K562 (cell line): Measurements from ENCODE around the gene EMC8. TPM values are rescaled to one million over a fixed set of nuclear protein-coding genes. Genes with fewer than 3 reads are reported as not detected.

Experiments used
- ATAC-seq: fragments of 200-7000 bp; cut with Tn5 transposase; 3 replicates; pipeline ENCODE4 v1.9.1; 2020; ENCODE audit warnings: moderate library complexity
- BruUV-seq: library from RNA; stranded (reverse); fragments of 400-500 nt; replicated peaks from 2 replicates; lab custom pipeline; 2021; lab: Mats Ljungman, UMichigan
- CTCF ChIA-PET: fragments of 300-600 bp; formaldehyde crosslinking; extraction: SDS; loops from one replicate; lab custom pipeline; 2021; ENCODE audit warnings: low intra/inter-chr PET ratio; lab: Yijun Ruan, JAX
- POLR2A ChIA-PET: fragments of 300-600, 350-650 bp; sonication (Branson Sonifier 250); formaldehyde crosslinking; extraction: SDS; loops from one replicate; lab custom pipeline; 2021; ENCODE audit warnings: antibody characterized with exemption, inconsistent platforms; lab: Yijun Ruan, JAX
- DNase-seq, 4 experiments: peaks; one replicate each; pipeline versions ENCODE4 v3.0.0 to v3.0.0-alpha.2; 2011 to 2018; ENCODE audit warnings: low spot score in 3 of 4, mixed read lengths in 3 of 4; ENCODE audit errors: extremely low read depth in 1 of 4
- FAIRE-seq: peaks from 2 replicates; lab custom pipeline; 2011; peaks lifted over from hg19 to GRCh38; lab: Jason Lieb, UNC
- H2AFZ ChIP-seq: 2 replicates; pipeline ENCODE4 v1.6.0; 2011; ENCODE audit warnings: low read depth, low read length, control low read depth, inconsistent platforms
- H3K27ac ChIP-seq: fragments of 200-600 bp; 3 replicates; pipeline ENCODE4 v1.8.0; 2011; ENCODE audit warnings: low read depth, mild to moderate bottlenecking, control low read depth, inconsistent platforms, low read length, moderate library complexity, mixed read lengths; ENCODE audit errors: extremely low read depth
- H3K27me3 ChIP-seq, 2 experiments: fragments of 300-600 bp in 1 of 2; 2 replicates in 1 of 2; 3 replicates in 1 of 2; pipeline versions ENCODE4 v1.6.0 to v1.8.0; 2011; ENCODE audit warnings: inconsistent platforms in 2 of 2, low read length in 2 of 2, mild to moderate bottlenecking in 1 of 2, mixed read lengths in 1 of 2, moderate library complexity in 1 of 2; ENCODE audit not compliant: control insufficient read depth in 2 of 2, insufficient read depth in 2 of 2
- H3K36me3 ChIP-seq: fragments of 300-600 bp; 3 replicates; pipeline ENCODE4 v1.8.0; 2011; ENCODE audit warnings: mild to moderate bottlenecking, low read length, inconsistent platforms; ENCODE audit not compliant: control insufficient read depth, insufficient read depth
- H3K4me1 ChIP-seq, 2 experiments: fragments of 200-600 bp in 1 of 2; replicated peaks in 1 of 2; 2 replicates in 1 of 2; 3 replicates in 1 of 2; pipeline versions ENCODE4 v1.5.1 to v1.8.0; 2011; ENCODE audit warnings: inconsistent platforms in 2 of 2, low read length in 2 of 2, mild to moderate bottlenecking in 1 of 2, mixed read lengths in 1 of 2, moderate library complexity in 1 of 2; ENCODE audit not compliant: control insufficient read depth in 2 of 2, insufficient read depth in 2 of 2
- H3K4me2 ChIP-seq: 2 replicates; pipeline ENCODE4 v1.6.1; 2011; ENCODE audit warnings: low read length, control low read depth, inconsistent platforms, mixed read lengths; ENCODE audit not compliant: insufficient read depth
- H3K4me3 ChIP-seq: fragments of 200-600 bp; sonication (generic), shearing (Covaris generic); 2 replicates; pipeline ENCODE4 v1.5.1; 2016; ENCODE audit warnings: control low read depth, inconsistent platforms
- H3K79me2 ChIP-seq: fragments of 200-600 bp; 3 replicates; pipeline ENCODE4 v1.8.0; 2011; ENCODE audit warnings: low read length, inconsistent platforms; ENCODE audit not compliant: control insufficient read depth, insufficient read depth
- H3K9ac ChIP-seq, 2 experiments: 2 replicates each; pipeline versions ENCODE4 v1.6.0 to v1.6.1; 2011; ENCODE audit warnings: low read depth in 2 of 2, low read length in 2 of 2, control low read depth in 1 of 2, inconsistent platforms in 1 of 2, mild to moderate bottlenecking in 1 of 2, mixed read lengths in 1 of 2; ENCODE audit not compliant: insufficient read depth in 1 of 2
- H3K9me1 ChIP-seq: one replicate; pipeline ENCODE4 v1.6.0; 2011; ENCODE audit warnings: inconsistent platforms, mild to moderate bottlenecking, low read length, moderate library complexity; ENCODE audit not compliant: control insufficient read depth, insufficient read depth
- H3K9me3 ChIP-seq: replicated peaks from 2 replicates; pipeline ENCODE4 v1.5.1; 2011; ENCODE audit warnings: low read depth, low read length, inconsistent platforms; ENCODE audit not compliant: control insufficient read depth, insufficient read depth
- H4K20me1 ChIP-seq: replicated peaks from 2 replicates; pipeline ENCODE4 v1.6.1; 2011; ENCODE audit warnings: low read length, inconsistent platforms, mixed read lengths; ENCODE audit not compliant: control insufficient read depth, insufficient read depth
- ATF7 ChIP-seq: fragments of 450-650 bp; IDR thresholded peaks from 2 replicates; pipeline ENCODE4 v1.7.1; 2014; ENCODE audit warnings: mild to moderate bottlenecking, moderate library complexity
- CBX1 ChIP-seq: sonication (generic); IDR thresholded peaks from 2 replicates; pipeline ENCODE4 v1.6.1; 2016; ENCODE audit warnings: antibody characterized with exemption, low read depth, mild to moderate bottlenecking
- SPI1 ChIP-seq: IDR thresholded peaks from 2 replicates; pipeline ENCODE4 v1.6.1; 2011; ENCODE audit warnings: low read depth, low read length, control low read depth, borderline replicate concordance
- ZNF354B ChIP-seq: fragments of 250-450 bp; sonication (Bioruptor Pico); IDR thresholded peaks from 2 replicates; pipeline ENCODE4 v1.4.0; 2020
- WGBS: fragments of 100-300 bp; shearing (Covaris generic); methylation state at CpG from one replicate; pipeline ENCODE4 v1.1.6; 2016; ENCODE audit warnings: low coverage, mixed read lengths; ENCODE audit not compliant: insufficient coverage; ENCODE audit errors: missing lambda C conversion rate; 5-methylcytosine and 5-hydroxymethylcytosine counted together
- in situ Hi-C: fragments of 300-500 bp; cut with MboI; formaldehyde crosslinking; loops from 4 replicates; pipeline ENCODE4 v1.15.0; 2018; ENCODE audit warnings: inconsistent platforms, mixed read lengths
- intact Hi-C: fragments of 100-400 bp; cut with micrococcal nuclease; formaldehyde crosslinking; loops from 2 replicates; pipeline ENCODE4 v1.14.2; 2022
- polyA plus RNA-seq, 8 experiments: library from polyadenylated mRNA; depleted of rRNA in 4 of 8; stranded (reverse) in 5 of 8; unstranded in 3 of 8; fragments of >200 nt; fragmentation: Nextera tagmentation in 2 of 8; fragmentation: Illumina TruSeq in 1 of 8; extraction: Ambion mirVana in 2 of 8; extraction: Trizol in 1 of 8; gene quantifications; 2 replicates each; pipeline versions ENCODE4 v1.2.1 to v1.2.3, GENCODE V29; 2011 to 2014; ENCODE audit warnings: inconsistent platforms in 1 of 8, missing spikeins in 1 of 8
- total RNA-seq, 7 experiments: library from RNA; depleted of rRNA in 6 of 7; stranded (reverse); fragments of >200 nt in 6 of 7; fragmentation: Illumina TruSeq in 2 of 7; extraction: Trizol in 2 of 7; gene quantifications; 2 replicates each; pipeline versions ENCODE4 v1.2.1 to v1.2.3, GENCODE V29; 2011 to 2021; ENCODE audit warnings: low replicate concordance in 1 of 7
- TF ChIP-seq, protein P1 (sequence below): fragments of 250-450 bp; sonication (Bioruptor Pico); IDR thresholded peaks from 2 replicates; pipeline ENCODE4 v1.8.0; 2021; ENCODE audit warnings: borderline replicate concordance, mild to moderate bottlenecking, moderate library complexity; ENCODE audit not compliant: poor library complexity, severe bottlenecking

The EMC8 gene
- total and polyA plus RNA-seq, 9 of the 15 experiments (the other 6 are each of a cell fraction or from before 2014, with no cell fraction given), result 11.4 to 81.8 (median 48.6) TPM

DNA sequence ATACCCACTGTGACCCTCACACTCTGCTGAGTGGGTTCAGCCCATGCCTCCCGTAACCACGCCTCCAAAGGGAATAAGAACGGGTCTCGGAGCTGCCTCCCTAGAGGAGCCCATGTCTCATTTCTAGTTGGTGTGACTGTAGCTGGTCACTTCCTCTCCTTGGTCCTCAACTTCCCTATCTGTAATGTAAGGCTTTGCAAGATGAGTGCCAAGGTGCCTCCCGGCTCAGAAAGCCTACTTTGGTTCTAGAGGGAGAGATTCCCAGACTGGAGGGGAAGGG lies 69.2 kb downstream of the EMC8 start:
- FAIRE-seq, result no peak
- Histone ChIP-seq H3K36me3 (no peaks in the 10 kb centered on the region), H3K27me3 (peaks cover 24 to 55% of the 10 kb centered on the region in 2 experiments; a peak in 4 of 5 replicates), H4K20me1 (peaks cover 8% of the 10 kb centered on the region; the same call in 1 of the 2 replicates), H3K9me1 (no peaks in the 10 kb centered on the region), H2AFZ (no peak overlapping the region), H3K4me1 (peaks cover 2 to 16% of the 10 kb centered on the region in 2 experiments; a peak in 4 of 5 replicates), H3K27ac (no peak overlapping the region), H3K79me2 (no peaks in the 10 kb centered on the region), H3K9ac (0 out of 4 replicates have a peak overlapping the region, but pooled peaks of 1 of the 2 experiments have one; percentile 4), H3K4me3 (no peak overlapping the region), H3K9me3 (no peaks in the 10 kb centered on the region), H3K4me2 (no peak overlapping the region)
- 25% methylated on average over 5 of the region's 5 CpGs for WGBS
- BruUV-seq, result no TSS peak
- no peak for ATAC-seq
- TF ChIP-seq, protein P1, sequence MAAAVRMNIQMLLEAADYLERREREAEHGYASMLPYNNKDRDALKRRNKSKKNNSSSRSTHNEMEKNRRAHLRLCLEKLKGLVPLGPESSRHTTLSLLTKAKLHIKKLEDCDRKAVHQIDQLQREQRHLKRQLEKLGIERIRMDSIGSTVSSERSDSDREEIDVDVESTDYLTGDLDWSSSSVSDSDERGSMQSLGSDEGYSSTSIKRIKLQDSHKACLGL, result no peak
- TF ChIP-seq SPI1, result peak; percentile 34; the same call in 1 of the 2 replicates
- in situ Hi-C loops, result no loop called here
- ChIA-PET POLR2A (interaction anchor here (0.7 to 1.0 kb wide), 2 partner anchors 11 to 266 kb away, joined by 3 read pairs; no protein-coding TSS in a partner anchor), CTCF (no interaction called here)
- intact Hi-C loops, result no loop called here
- no peak for DNase-seq

DNA sequence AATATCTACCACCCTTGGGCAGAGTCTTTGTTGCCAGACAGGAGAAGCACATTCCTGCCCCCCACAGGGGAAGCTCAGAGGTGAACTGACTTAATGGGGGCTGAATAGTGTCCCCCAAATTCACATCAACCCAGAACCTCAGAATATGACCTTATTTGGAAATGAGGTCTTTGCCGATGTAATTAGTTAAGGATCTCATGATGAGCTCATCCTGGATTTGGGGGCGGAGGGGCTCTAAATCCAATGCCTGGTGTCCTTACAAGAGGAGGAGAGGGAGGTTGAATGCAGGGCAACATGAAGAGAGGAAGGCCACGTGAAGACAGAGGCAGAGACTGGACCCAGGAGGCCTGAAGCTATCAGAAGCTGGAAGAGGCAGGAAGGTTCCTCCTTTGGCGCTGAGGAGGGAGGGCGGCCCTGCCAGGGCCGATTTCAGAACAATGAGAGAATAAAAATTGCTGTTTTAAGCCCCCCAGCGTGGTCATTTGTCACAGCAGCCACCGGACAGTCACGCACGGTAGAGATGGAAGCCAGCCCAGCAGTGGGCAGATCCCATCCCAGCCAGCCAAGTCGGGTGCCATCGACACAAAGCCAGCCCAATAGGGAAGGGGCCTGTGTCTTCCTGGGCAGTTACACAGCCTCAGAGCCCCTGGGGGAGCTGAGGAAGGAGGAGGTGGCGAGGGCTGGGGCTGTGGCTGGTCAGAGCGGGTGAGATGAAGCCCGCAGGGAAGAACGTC lies 69.7 kb downstream of the EMC8 start:
- Histone ChIP-seq H3K27ac (no peak overlapping the region), H3K9me1 (no peaks in the 10 kb centered on the region), H3K79me2 (no peaks in the 10 kb centered on the region), H3K9me3 (no peaks in the 10 kb centered on the region), H3K9ac (0 out of 4 replicates have a peak overlapping the region, but pooled peaks of 1 of the 2 experiments have one; percentile 4), H3K4me3 (no peak overlapping the region), H3K27me3 (peaks cover 29 to 55% of the 10 kb centered on the region in 2 experiments; a peak in 4 of 5 replicates), H2AFZ (no peak overlapping the region), H3K4me1 (peaks cover 2 to 16% of the 10 kb centered on the region in 2 experiments; a peak in 4 of 5 replicates), H4K20me1 (peaks cover 13% of the 10 kb centered on the region; the same call in 1 of the 2 replicates), H3K4me2 (no peak overlapping the region), H3K36me3 (no peaks in the 10 kb centered on the region)
- WGBS, result 8% methylated on average over 16 of the region's 16 CpGs
- no peak for ATAC-seq
- CTCF ChIA-PET, result no interaction called here
- no peak for DNase-seq
- intact Hi-C loops (no loop called here), in situ Hi-C loops (no loop called here)
- POLR2A ChIA-PET, result interaction anchor here (0.6 to 1.0 kb wide), 4 partner anchors 11 to 267 kb away, joined by 3 to 4 read pairs (median 3); no protein-coding TSS in a partner anchor
- no peak for FAIRE-seq
- no TSS peak for BruUV-seq
- TF ChIP-seq CBX1 (no peak), ATF7 (peak; percentile 18; the same call in 1 of the 2 replicates), ZNF354B (CRISPR knock-in tag) (no peak)
